K562 (cell line): Measurements from ENCODE around the gene LY6G6C. TPM values are rescaled to one million over a fixed set of nuclear protein-coding genes. Genes with fewer than 3 reads are reported as not detected.
A peak's percentile ranks its signal among the peaks of the same experiment; 100 is the strongest.

Experiments used
- ARNT ChIP-seq, 2 experiments: fragments of 450-650 bp; IDR thresholded peaks; 2 replicates each; pipeline ENCODE4 v1.6.1; 2016; ENCODE audit warnings: mild to moderate bottlenecking in 1 of 2
- BCOR ChIP-seq: fragments of 450-650 bp; IDR thresholded peaks from 2 replicates; pipeline ENCODE4 v1.6.1; 2016
- CCNT2 ChIP-seq: IDR thresholded peaks from 2 replicates; pipeline ENCODE4 v1.6.1; 2011; ENCODE audit warnings: borderline replicate concordance, low read depth, mild to moderate bottlenecking, moderate library complexity, mixed read lengths, low read length; ENCODE audit not compliant: insufficient read length; ENCODE audit errors: extremely low read depth
- CHCHD3 ChIP-seq: fragments of 250-450 bp; sonication (Bioruptor Pico); IDR thresholded peaks from 2 replicates; pipeline ENCODE4 v2.1.2; 2022; ENCODE audit warnings: mild to moderate bottlenecking
- NBN ChIP-seq: fragments of 450-650 bp; IDR thresholded peaks from 2 replicates; pipeline ENCODE4 v1.6.1; 2016; ENCODE audit warnings: low read depth, mild to moderate bottlenecking
- POLR2A ChIP-seq: fragments of 450-650 bp; conservative IDR thresholded peaks from 2 replicates; pipeline ENCODE4 v1.6.1; 2016
- RCOR1 ChIP-seq, 2 experiments: IDR thresholded peaks; 2 replicates each; pipeline ENCODE4 v1.6.1; 2012; ENCODE audit warnings: low read depth in 2 of 2, low read length in 2 of 2, borderline replicate concordance in 1 of 2, improper control_type of control experiment in 1 of 2
- SRSF1 ChIP-seq: fragments of 200-400 bp; formaldehyde crosslinking; IDR thresholded peaks from 2 replicates; pipeline ENCODE4 v1.6.1; 2017; ENCODE audit warnings: mild to moderate bottlenecking, low read depth, low read length, moderate library complexity
- TCFL5 ChIP-seq: fragments of 250-450 bp; sonication (Bioruptor Pico); conservative IDR thresholded peaks from 2 replicates; pipeline ENCODE4 v1.6.1; 2021; ENCODE audit warnings: mild to moderate bottlenecking, moderate library complexity, matching md5 sums
- TRIM28 ChIP-seq: fragments of 450-650 bp; IDR thresholded peaks from 2 replicates; pipeline ENCODE4 v1.6.1; 2017
- polyA plus RNA-seq, 8 experiments: library from polyadenylated mRNA; depleted of rRNA in 4 of 8; stranded (reverse) in 5 of 8; unstranded in 3 of 8; fragments of >200 nt; fragmentation: Nextera tagmentation in 2 of 8; fragmentation: Illumina TruSeq in 1 of 8; extraction: Ambion mirVana in 2 of 8; extraction: Trizol in 1 of 8; gene quantifications; 2 replicates each; pipeline versions ENCODE4 v1.2.1 to v1.2.3, GENCODE V29; 2011 to 2014; ENCODE audit warnings: inconsistent platforms in 1 of 8, missing spikeins in 1 of 8
- total RNA-seq, 7 experiments: library from RNA; depleted of rRNA in 6 of 7; stranded (reverse); fragments of >200 nt in 6 of 7; fragmentation: Illumina TruSeq in 2 of 7; extraction: Trizol in 2 of 7; gene quantifications; 2 replicates each; pipeline versions ENCODE4 v1.2.1 to v1.2.3, GENCODE V29; 2011 to 2021; ENCODE audit warnings: low replicate concordance in 1 of 7
- TF ChIP-seq, protein P1 (sequence below): sonication (generic); formaldehyde crosslinking; IDR thresholded peaks from 2 replicates; pipeline ENCODE4 v1.8.0; 2022; ENCODE audit warnings: missing genetic modification reagents, mild to moderate bottlenecking, borderline replicate concordance
- TF ChIP-seq, protein P2 (sequence below): fragments of 250-450 bp; sonication (Bioruptor Pico); IDR thresholded peaks from 2 replicates; pipeline ENCODE4 v1.4.0; 2020; ENCODE audit warnings: mild to moderate bottlenecking, moderate library complexity
- TF ChIP-seq, protein P3 (sequence below): fragments of 250-450 bp; sonication (Bioruptor Pico); IDR thresholded peaks from 2 replicates; pipeline ENCODE4 v1.6.1; 2021; ENCODE audit warnings: mild to moderate bottlenecking
- TF ChIP-seq, protein P4 (sequence below): fragments of 450-650 bp; formaldehyde crosslinking; IDR thresholded peaks from 2 replicates; pipeline ENCODE4 v1.4.0; 2020; ENCODE audit warnings: mild to moderate bottlenecking
- TF ChIP-seq, protein P5 (sequence below): sonication (generic); formaldehyde crosslinking; IDR thresholded peaks from 2 replicates; pipeline ENCODE4 v1.8.1; 2023; ENCODE audit warnings: mild to moderate bottlenecking, missing genetic modification reagents
- TF ChIP-seq, protein P6 (sequence below), 3 experiments: IDR thresholded peaks in 2 of 3; conservative IDR thresholded peaks in 1 of 3; 2 replicates each; pipeline ENCODE4 v1.5.1; 2011 to 2012; ENCODE audit warnings: low read length in 3 of 3, mild to moderate bottlenecking in 3 of 3, control low read depth in 2 of 3, improper control_type of control experiment in 1 of 3, inconsistent platforms in 1 of 3, low read depth in 1 of 3, mixed read lengths in 1 of 3, moderate library complexity in 1 of 3; ENCODE audit not compliant: insufficient read depth in 2 of 3
- TF ChIP-seq, protein P7 (sequence below): fragments of 450-650 bp; formaldehyde crosslinking; IDR thresholded peaks from 2 replicates; pipeline ENCODE4 v1.4.0; 2020; ENCODE audit warnings: mild to moderate bottlenecking, mixed read lengths

LY6G6C gene
- total and polyA plus RNA-seq, 9 of the 15 experiments (the other 6 are each of a cell fraction or from before 2014, with no cell fraction given): 0.06 to 0.20 TPM; not detected in 7

DNA sequence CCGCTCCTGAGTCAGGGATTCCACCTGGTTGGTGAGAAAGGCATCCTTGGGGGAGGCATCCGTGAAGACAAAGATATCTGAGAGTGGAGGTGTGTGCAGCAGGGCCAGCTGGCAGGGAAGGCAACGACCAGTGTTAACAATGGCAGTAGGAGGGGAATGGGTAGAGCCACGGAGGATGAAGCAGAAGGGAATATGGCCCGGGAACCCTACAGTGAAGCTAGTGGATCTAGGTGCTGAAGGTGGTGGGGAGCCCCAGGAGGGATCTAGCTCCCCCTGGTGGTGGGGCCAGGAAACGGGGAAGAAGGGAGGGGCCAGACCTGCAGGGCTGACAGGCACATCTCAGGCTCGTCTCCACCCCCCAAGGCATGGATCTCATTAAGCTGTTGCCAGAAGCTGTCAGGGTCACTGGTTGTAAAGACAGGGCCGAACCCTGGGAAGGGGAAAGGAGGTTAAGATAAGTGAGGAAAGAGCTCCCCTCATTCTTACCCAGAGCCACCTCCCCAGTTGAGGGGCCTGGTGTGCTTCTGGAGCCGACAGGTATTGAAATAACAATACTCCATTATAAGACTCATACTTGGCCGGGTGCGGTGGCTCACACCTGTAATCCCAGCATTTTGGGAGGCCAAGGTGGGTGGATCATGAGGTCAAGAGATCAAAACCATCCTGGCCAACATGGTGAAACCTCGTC is 48.3 kb upstream of the LY6G6C start (continued):
- TF ChIP-seq TCFL5 (CRISPR knock-in tag): no peak
- peak; percentile 92 for TF ChIP-seq NBN
- no peak for TF ChIP-seq CHCHD3 (CRISPR knock-in tag)
- TF ChIP-seq, protein P1, sequence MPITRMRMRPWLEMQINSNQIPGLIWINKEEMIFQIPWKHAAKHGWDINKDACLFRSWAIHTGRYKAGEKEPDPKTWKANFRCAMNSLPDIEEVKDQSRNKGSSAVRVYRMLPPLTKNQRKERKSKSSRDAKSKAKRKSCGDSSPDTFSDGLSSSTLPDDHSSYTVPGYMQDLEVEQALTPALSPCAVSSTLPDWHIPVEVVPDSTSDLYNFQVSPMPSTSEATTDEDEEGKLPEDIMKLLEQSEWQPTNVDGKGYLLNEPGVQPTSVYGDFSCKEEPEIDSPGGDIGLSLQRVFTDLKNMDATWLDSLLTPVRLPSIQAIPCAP (CRISPR knock-in tag): no peak
- TF ChIP-seq, protein P2, sequence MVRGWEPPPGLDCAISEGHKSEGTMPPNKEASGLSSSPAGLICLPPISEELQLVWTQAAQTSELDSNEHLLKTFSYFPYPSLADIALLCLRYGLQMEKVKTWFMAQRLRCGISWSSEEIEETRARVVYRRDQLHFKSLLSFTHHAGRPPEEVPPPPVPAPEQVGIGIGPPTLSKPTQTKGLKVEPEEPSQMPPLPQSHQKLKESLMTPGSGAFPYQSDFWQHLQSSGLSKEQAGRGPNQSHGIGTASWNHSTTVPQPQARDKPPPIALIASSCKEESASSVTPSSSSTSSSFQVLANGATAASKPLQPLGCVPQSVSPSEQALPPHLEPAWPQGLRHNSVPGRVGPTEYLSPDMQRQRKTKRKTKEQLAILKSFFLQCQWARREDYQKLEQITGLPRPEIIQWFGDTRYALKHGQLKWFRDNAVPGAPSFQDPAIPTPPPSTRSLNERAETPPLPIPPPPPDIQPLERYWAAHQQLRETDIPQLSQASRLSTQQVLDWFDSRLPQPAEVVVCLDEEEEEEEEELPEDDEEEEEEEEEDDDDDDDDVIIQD (CRISPR knock-in tag): no peak
- TF ChIP-seq, protein P3, sequence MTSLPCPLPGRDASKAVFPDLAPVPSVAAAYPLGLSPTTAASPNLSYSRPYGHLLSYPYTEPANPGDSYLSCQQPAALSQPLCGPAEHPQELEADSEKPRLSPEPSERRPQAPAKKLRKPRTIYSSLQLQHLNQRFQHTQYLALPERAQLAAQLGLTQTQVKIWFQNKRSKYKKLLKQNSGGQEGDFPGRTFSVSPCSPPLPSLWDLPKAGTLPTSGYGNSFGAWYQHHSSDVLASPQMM: no peak
- peak; percentile 22 for TF ChIP-seq CCNT2
- TF ChIP-seq, protein P4, sequence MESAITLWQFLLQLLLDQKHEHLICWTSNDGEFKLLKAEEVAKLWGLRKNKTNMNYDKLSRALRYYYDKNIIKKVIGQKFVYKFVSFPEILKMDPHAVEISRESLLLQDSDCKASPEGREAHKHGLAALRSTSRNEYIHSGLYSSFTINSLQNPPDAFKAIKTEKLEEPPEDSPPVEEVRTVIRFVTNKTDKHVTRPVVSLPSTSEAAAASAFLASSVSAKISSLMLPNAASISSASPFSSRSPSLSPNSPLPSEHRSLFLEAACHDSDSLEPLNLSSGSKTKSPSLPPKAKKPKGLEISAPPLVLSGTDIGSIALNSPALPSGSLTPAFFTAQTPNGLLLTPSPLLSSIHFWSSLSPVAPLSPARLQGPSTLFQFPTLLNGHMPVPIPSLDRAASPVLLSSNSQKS (CRISPR knock-in tag): no peak
- TF ChIP-seq, protein P5, sequence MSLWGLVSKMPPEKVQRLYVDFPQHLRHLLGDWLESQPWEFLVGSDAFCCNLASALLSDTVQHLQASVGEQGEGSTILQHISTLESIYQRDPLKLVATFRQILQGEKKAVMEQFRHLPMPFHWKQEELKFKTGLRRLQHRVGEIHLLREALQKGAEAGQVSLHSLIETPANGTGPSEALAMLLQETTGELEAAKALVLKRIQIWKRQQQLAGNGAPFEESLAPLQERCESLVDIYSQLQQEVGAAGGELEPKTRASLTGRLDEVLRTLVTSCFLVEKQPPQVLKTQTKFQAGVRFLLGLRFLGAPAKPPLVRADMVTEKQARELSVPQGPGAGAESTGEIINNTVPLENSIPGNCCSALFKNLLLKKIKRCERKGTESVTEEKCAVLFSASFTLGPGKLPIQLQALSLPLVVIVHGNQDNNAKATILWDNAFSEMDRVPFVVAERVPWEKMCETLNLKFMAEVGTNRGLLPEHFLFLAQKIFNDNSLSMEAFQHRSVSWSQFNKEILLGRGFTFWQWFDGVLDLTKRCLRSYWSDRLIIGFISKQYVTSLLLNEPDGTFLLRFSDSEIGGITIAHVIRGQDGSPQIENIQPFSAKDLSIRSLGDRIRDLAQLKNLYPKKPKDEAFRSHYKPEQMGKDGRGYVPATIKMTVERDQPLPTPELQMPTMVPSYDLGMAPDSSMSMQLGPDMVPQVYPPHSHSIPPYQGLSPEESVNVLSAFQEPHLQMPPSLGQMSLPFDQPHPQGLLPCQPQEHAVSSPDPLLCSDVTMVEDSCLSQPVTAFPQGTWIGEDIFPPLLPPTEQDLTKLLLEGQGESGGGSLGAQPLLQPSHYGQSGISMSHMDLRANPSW (CRISPR knock-in tag): no peak; the same call in none of the 2 replicates
- peak in 1 of 2 experiments; percentile 89; a peak in 2 of 4 replicates for TF ChIP-seq ARNT (IDR thresholded peaks at IDR 0.05)
- TF ChIP-seq TRIM28: peak; percentile 45; the same call in 1 of the 2 replicates
- TF ChIP-seq, protein P6, sequence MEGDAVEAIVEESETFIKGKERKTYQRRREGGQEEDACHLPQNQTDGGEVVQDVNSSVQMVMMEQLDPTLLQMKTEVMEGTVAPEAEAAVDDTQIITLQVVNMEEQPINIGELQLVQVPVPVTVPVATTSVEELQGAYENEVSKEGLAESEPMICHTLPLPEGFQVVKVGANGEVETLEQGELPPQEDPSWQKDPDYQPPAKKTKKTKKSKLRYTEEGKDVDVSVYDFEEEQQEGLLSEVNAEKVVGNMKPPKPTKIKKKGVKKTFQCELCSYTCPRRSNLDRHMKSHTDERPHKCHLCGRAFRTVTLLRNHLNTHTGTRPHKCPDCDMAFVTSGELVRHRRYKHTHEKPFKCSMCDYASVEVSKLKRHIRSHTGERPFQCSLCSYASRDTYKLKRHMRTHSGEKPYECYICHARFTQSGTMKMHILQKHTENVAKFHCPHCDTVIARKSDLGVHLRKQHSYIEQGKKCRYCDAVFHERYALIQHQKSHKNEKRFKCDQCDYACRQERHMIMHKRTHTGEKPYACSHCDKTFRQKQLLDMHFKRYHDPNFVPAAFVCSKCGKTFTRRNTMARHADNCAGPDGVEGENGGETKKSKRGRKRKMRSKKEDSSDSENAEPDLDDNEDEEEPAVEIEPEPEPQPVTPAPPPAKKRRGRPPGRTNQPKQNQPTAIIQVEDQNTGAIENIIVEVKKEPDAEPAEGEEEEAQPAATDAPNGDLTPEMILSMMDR (IDR thresholded peaks at IDR 0.05 in 2 of 3, conservative IDR thresholded peaks at IDR 0.05 in 1 of 3; ENCODE audit: insufficient read depth in 2 of 3, low read depth in 1 of 3, low read length in 3 of 3): peak; percentile 98 to 100 (median 99)
- TF ChIP-seq RCOR1 (IDR thresholded peaks at IDR 0.05; ENCODE audit: borderline replicate concordance in 1 of 2, low read depth in 2 of 2, low read length in 2 of 2): peak in 1 of 2 experiments; percentile 95; a peak in 2 of 4 replicates
- TF ChIP-seq, protein P7, sequence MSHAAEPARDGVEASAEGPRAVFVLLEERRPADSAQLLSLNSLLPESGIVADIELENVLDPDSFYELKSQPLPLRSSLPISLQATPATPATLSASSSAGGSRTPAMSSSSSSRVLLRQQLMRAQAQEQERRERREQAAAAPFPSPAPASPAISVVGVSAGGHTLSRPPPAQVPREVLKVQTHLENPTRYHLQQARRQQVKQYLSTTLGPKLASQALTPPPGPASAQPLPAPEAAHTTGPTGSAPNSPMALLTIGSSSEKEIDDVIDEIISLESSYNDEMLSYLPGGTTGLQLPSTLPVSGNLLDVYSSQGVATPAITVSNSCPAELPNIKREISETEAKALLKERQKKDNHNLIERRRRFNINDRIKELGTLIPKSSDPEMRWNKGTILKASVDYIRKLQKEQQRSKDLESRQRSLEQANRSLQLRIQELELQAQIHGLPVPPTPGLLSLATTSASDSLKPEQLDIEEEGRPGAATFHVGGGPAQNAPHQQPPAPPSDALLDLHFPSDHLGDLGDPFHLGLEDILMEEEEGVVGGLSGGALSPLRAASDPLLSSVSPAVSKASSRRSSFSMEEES: no peak
- TF ChIP-seq BCOR: peak; percentile 65; the same call in 1 of the 2 replicates
- no peak for TF ChIP-seq SRSF1
- TF ChIP-seq POLR2A: no peak
